ENCODE results near the gene DCLK2. TPM values are rescaled to one million over a fixed set of nuclear protein-coding genes. Genes with fewer than 3 reads are reported as not detected.

The DCLK2 gene
- total RNA-seq, 1 donor from 2014 or later = 3.4 TPM

- Histone ChIP-seq H3K4me3 (ENCODE audit: low read depth, low read length) (no peak overlapping the region), H3K36me3 (ENCODE audit: control insufficient read depth, insufficient read depth, low read length) (no peaks in the 10 kb centered on the region), H3K27me3 (ENCODE audit: control insufficient read depth, insufficient read depth, low read length) (no peaks in the 10 kb centered on the region)
- TF ChIP-seq, protein P1, sequence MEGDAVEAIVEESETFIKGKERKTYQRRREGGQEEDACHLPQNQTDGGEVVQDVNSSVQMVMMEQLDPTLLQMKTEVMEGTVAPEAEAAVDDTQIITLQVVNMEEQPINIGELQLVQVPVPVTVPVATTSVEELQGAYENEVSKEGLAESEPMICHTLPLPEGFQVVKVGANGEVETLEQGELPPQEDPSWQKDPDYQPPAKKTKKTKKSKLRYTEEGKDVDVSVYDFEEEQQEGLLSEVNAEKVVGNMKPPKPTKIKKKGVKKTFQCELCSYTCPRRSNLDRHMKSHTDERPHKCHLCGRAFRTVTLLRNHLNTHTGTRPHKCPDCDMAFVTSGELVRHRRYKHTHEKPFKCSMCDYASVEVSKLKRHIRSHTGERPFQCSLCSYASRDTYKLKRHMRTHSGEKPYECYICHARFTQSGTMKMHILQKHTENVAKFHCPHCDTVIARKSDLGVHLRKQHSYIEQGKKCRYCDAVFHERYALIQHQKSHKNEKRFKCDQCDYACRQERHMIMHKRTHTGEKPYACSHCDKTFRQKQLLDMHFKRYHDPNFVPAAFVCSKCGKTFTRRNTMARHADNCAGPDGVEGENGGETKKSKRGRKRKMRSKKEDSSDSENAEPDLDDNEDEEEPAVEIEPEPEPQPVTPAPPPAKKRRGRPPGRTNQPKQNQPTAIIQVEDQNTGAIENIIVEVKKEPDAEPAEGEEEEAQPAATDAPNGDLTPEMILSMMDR (IDR thresholded peaks at IDR 0.05; ENCODE audit: insufficient read depth, low read length, poor library complexity, severe bottlenecking) = no peak
- DNase-seq (ENCODE audit: low read depth) = no peak
Measured at GRCh38 chr4:150108691-150109090, 30.4 kb downstream of the DCLK2 start.

DNA sequence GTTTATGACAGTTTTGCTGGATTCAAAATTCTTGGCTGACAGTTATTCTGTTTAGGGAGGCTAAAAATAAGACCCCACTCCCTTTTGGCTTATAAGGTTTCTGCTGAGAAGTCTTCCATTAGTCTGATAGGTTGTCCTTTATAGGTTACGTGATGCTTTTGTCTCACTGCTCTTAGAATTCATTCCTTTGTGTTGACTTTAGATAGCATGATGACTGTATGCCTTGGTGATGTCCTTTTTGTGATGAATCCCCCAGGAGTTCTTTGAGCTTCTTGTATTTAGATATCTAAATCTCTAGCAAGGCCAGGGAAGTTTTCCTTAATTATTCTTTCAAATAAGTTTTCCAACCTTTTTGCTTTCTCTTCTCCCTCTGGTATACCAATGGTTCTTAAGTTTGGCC is 36.4 kb downstream of the DCLK2 start:
- no peaks in the 10 kb centered on the region for H3K36me3 ChIP-seq (ENCODE audit: control insufficient read depth, insufficient read depth, low read length)
- H3K4me3 ChIP-seq (ENCODE audit: low read depth, low read length) = no peak overlapping the region
- DNase-seq (ENCODE audit: low read depth) = no peak
- H3K27me3 ChIP-seq (ENCODE audit: control insufficient read depth, insufficient read depth, low read length) = no peaks in the 10 kb centered on the region
- TF ChIP-seq, protein P1 (IDR thresholded peaks at IDR 0.05; ENCODE audit: insufficient read depth, low read length, poor library complexity, severe bottlenecking) = no peak

DNA sequence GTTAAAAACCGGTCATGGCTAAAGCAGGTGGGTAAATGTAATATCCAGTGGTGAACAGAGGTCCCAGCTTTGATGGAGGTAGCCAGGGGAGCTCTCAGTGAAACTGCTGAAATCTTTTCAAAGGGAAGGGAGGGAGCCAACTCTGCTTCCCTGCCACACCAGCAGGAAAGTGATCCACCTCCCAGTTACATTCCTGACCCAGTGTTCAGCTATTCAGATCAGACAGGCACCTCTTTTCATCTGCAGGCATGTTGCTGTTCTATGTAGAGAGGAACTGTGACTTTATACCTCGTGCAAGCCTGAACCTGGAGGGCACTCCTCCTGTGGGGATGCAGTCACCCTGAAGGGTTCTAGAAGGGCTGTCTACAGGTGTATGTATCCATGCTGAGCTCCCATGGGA is 37.6 kb downstream of the DCLK2 start:
- TF ChIP-seq, protein P1 (IDR thresholded peaks at IDR 0.05; ENCODE audit: insufficient read depth, low read length, poor library complexity, severe bottlenecking) = no peak
- Histone ChIP-seq H3K36me3 (ENCODE audit: control insufficient read depth, insufficient read depth, low read length) (no peaks in the 10 kb centered on the region), H3K4me3 (ENCODE audit: low read depth, low read length) (no peak overlapping the region), H3K27me3 (ENCODE audit: control insufficient read depth, insufficient read depth, low read length) (no peaks in the 10 kb centered on the region)
- no peak for DNase-seq (ENCODE audit: low read depth)

- Histone ChIP-seq H3K36me3 (ENCODE audit: control insufficient read depth, insufficient read depth, low read length) (no peaks in the 10 kb centered on the region), H3K27me3 (ENCODE audit: control insufficient read depth, insufficient read depth, low read length) (no peaks in the 10 kb centered on the region), H3K4me3 (ENCODE audit: low read depth, low read length) (no peak overlapping the region)
- DNase-seq (ENCODE audit: low read depth) = no peak
- TF ChIP-seq, protein P1 (IDR thresholded peaks at IDR 0.05; ENCODE audit: insufficient read depth, low read length, poor library complexity, severe bottlenecking) = no peak
Measured at GRCh38 chr4:150116506-150116905, 38.3 kb downstream of the DCLK2 start.

GRCh38 chr4:150117094-150117493 is 38.8 kb downstream of the DCLK2 start:
- Histone ChIP-seq H3K36me3 (ENCODE audit: control insufficient read depth, insufficient read depth, low read length) (no peaks in the 10 kb centered on the region), H3K4me3 (ENCODE audit: low read depth, low read length) (no peak overlapping the region), H3K27me3 (ENCODE audit: control insufficient read depth, insufficient read depth, low read length) (no peaks in the 10 kb centered on the region)
- TF ChIP-seq, protein P1 (IDR thresholded peaks at IDR 0.05; ENCODE audit: insufficient read depth, low read length, poor library complexity, severe bottlenecking) = no peak
- no peak for DNase-seq (ENCODE audit: low read depth)

DNA sequence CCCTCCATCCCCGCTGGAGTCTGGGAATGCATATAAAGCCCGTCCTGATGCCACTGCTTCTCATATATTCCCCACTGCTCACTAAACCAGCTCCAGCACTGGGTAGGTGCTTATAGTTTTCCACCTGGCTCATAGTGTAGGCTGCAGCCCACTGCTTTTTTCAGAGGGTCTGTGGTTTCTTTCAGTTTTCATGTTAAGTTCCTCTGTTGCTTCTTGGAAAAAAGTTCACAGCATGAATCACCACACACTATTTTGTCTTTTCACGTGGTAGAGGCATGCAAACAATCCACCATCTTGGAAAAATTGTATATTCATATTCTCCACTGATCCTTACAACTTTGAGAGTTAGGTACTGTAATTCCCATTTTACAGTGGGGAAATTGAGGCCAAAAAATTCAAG is 39.4 kb downstream of the DCLK2 start:
- no peak for DNase-seq (ENCODE audit: low read depth)
- Histone ChIP-seq H3K27me3 (ENCODE audit: control insufficient read depth, insufficient read depth, low read length) (no peaks in the 10 kb centered on the region), H3K4me3 (ENCODE audit: low read depth, low read length) (no peak overlapping the region), H3K36me3 (ENCODE audit: control insufficient read depth, insufficient read depth, low read length) (no peaks in the 10 kb centered on the region)
- TF ChIP-seq, protein P1 (IDR thresholded peaks at IDR 0.05; ENCODE audit: insufficient read depth, low read length, poor library complexity, severe bottlenecking) = no peak
